BE2C (cell line): ENCODE results near the gene CDH22.

Experiments used
- DNase-seq: peaks from one replicate; pipeline ENCODE4 v3.0.0-alpha.2; 2020
- H3K27me3 ChIP-seq: fragments of 250-450 bp; sonication (Bioruptor Pico); 2 replicates; pipeline ENCODE4 v1.5.1; 2020; ENCODE audit warnings: mild to moderate bottlenecking
- H3K36me3 ChIP-seq: fragments of 250-450 bp; sonication (Bioruptor Pico); 2 replicates; pipeline ENCODE4 v1.5.1; 2020; ENCODE audit warnings: mild to moderate bottlenecking
- H3K4me1 ChIP-seq: fragments of 250-450 bp; sonication (Bioruptor Pico); 2 replicates; pipeline ENCODE4 v1.5.1; 2020
- H3K4me3 ChIP-seq: 2 replicates; pipeline ENCODE4 v1.5.1; 2011; ENCODE audit warnings: low read depth, low read length
- H3K9me3 ChIP-seq: fragments of 250-450 bp; sonication (Bioruptor Pico); 2 replicates; pipeline ENCODE4 v1.5.1; 2020
- CTCF ChIP-seq: IDR thresholded peaks from 2 replicates; pipeline ENCODE4 v1.5.1; 2012; ENCODE audit warnings: mild to moderate bottlenecking, low read depth, low read length

Gene CDH22

GRCh38 chr20:46303176-46303956 lies 4.9 kb downstream of the CDH22 start:
- Histone ChIP-seq H3K4me3 (no peak overlapping the region), H3K36me3 (no peaks in the 10 kb centered on the region), H3K27me3 (peaks cover 18% of the 10 kb centered on the region), H3K4me1 (no peaks in the 10 kb centered on the region), H3K9me3 (no peaks in the 10 kb centered on the region)
- TF ChIP-seq CTCF = no peak
- no peak for DNase-seq

GRCh38 chr20:46302106-46302505 lies 6.2 kb downstream of the CDH22 start:
- Histone ChIP-seq H3K36me3 (no peaks in the 10 kb centered on the region), H3K4me3 (no peak overlapping the region), H3K4me1 (no peaks in the 10 kb centered on the region), H3K27me3 (peaks cover 6% of the 10 kb centered on the region), H3K9me3 (no peaks in the 10 kb centered on the region)
- DNase-seq = no peak
- TF ChIP-seq CTCF = no peak

GRCh38 chr20:46300281-46300680 lies 8.0 kb downstream of the CDH22 start:
- Histone ChIP-seq H3K4me1 (no peaks in the 10 kb centered on the region), H3K27me3 (no peaks in the 10 kb centered on the region), H3K9me3 (no peaks in the 10 kb centered on the region), H3K36me3 (no peaks in the 10 kb centered on the region), H3K4me3 (no peak overlapping the region)
- TF ChIP-seq CTCF = no peak
- DNase-seq = no peak

- H3K27me3 ChIP-seq = no peaks in the 10 kb centered on the region
- H3K9me3 ChIP-seq = no peaks in the 10 kb centered on the region
- no peaks in the 10 kb centered on the region for H3K4me1 ChIP-seq
These were observed 9.2 kb downstream of the CDH22 start for GRCh38 chr20:46299078-46299477.

GRCh38 chr20:46298374-46298773 lies 9.9 kb downstream of the CDH22 start:
- TF ChIP-seq CTCF = no peak
- no peaks in the 10 kb centered on the region for H3K9me3 ChIP-seq
- no peaks in the 10 kb centered on the region for H3K36me3 ChIP-seq
- DNase-seq = no peak
- no peaks in the 10 kb centered on the region for H3K4me1 ChIP-seq
- no peak overlapping the region for H3K4me3 ChIP-seq
- H3K27me3 ChIP-seq = no peaks in the 10 kb centered on the region

More at GRCh38 chr20:46299078-46299477, 9.2 kb downstream of the CDH22 start:
- TF ChIP-seq CTCF = no peak
- DNase-seq = no peak
- Histone ChIP-seq H3K36me3 (no peaks in the 10 kb centered on the region), H3K4me3 (no peak overlapping the region)

- H3K36me3 ChIP-seq = no peaks in the 10 kb centered on the region
- no peak for TF ChIP-seq CTCF
These were observed 11.6 kb downstream of the CDH22 start for GRCh38 chr20:46296526-46297250.

More at GRCh38 chr20:46296526-46297250, 11.6 kb downstream of the CDH22 start:
- no peaks in the 10 kb centered on the region for H3K9me3 ChIP-seq
- no peaks in the 10 kb centered on the region for H3K27me3 ChIP-seq
- H3K4me3 ChIP-seq = no peak overlapping the region
- no peak for DNase-seq
- no peaks in the 10 kb centered on the region for H3K4me1 ChIP-seq
